ENCODE measurements around the gene NIBAN1.
"Not testable (repeated sequence)": the region's sequence is repeated elsewhere in the genome, so short reads cannot be mapped to it uniquely, and the experiment has no call there.

Gene NIBAN1

GRCh38 chr1:185010361-185010760 lies 36.1 kb upstream of the NIBAN1 start:
- no peak overlapping the region for H3K4me3 ChIP-seq (replicated peaks in 1 of 2; ENCODE audit: low read depth in 2 of 2, low read length in 2 of 2)
- DNase-seq (ENCODE audit: low read depth in 2 of 2) = no peak
- TF ChIP-seq CTCF (IDR thresholded peaks at IDR 0.05; ENCODE audit: low read depth, low read length) = no peak

GRCh38 chr1:185008838-185009237 lies 34.5 kb upstream of the NIBAN1 start:
- H3K4me3 ChIP-seq (replicated peaks in 1 of 2; ENCODE audit: low read depth in 2 of 2, low read length in 2 of 2) = no peak overlapping the region
- TF ChIP-seq CTCF (IDR thresholded peaks at IDR 0.05; ENCODE audit: low read depth, low read length) = no peak

GRCh38 chr1:185001312-185001880 lies 27.1 kb upstream of the NIBAN1 start:
- not testable (repeated sequence) for DNase-seq (ENCODE audit: low read depth in 2 of 2); H3K4me3 ChIP-seq (replicated peaks in 1 of 2; ENCODE audit: low read depth in 2 of 2, low read length in 2 of 2)

More at GRCh38 chr1:185008838-185009237, 34.5 kb upstream of the NIBAN1 start:
- DNase-seq (ENCODE audit: low read depth in 2 of 2) = no peak

- not testable (repeated sequence) for DNase-seq (ENCODE audit: low read depth in 2 of 2); H3K4me3 ChIP-seq (replicated peaks in 1 of 2; ENCODE audit: low read depth in 2 of 2, low read length in 2 of 2)
These were observed 25.7 kb upstream of the NIBAN1 start for GRCh38 chr1:184999974-185000373.

- DNase-seq (ENCODE audit: low read depth in 2 of 2) = no peak
- H3K4me3 ChIP-seq (replicated peaks in 1 of 2; ENCODE audit: low read depth in 2 of 2, low read length in 2 of 2) = no peak overlapping the region
- no peak for TF ChIP-seq CTCF (IDR thresholded peaks at IDR 0.05; ENCODE audit: low read depth, low read length)
These were observed 20.0 kb upstream of the NIBAN1 start for GRCh38 chr1:184994301-184994700.

- no peak for TF ChIP-seq CTCF (IDR thresholded peaks at IDR 0.05; ENCODE audit: low read depth, low read length)
- no peak overlapping the region for H3K4me3 ChIP-seq (replicated peaks in 1 of 2; ENCODE audit: low read depth in 2 of 2, low read length in 2 of 2)
- no peak for DNase-seq (ENCODE audit: low read depth in 2 of 2)
These were observed 18.0 kb upstream of the NIBAN1 start for GRCh38 chr1:184992271-184992670.

- no peak for TF ChIP-seq CTCF (IDR thresholded peaks at IDR 0.05; ENCODE audit: low read depth, low read length)
- no peak overlapping the region for H3K4me3 ChIP-seq (replicated peaks in 1 of 2; ENCODE audit: low read depth in 2 of 2, low read length in 2 of 2)
- no peak for DNase-seq (ENCODE audit: low read depth in 2 of 2)
These were observed 15.9 kb upstream of the NIBAN1 start for GRCh38 chr1:184990204-184990603.

GRCh38 chr1:184988506-184988905 lies 14.2 kb upstream of the NIBAN1 start:
- DNase-seq (ENCODE audit: low read depth in 2 of 2) = peak in 1 of 2 donors; percentile 24
- no peak overlapping the region for H3K4me3 ChIP-seq (replicated peaks in 1 of 2; ENCODE audit: low read depth in 2 of 2, low read length in 2 of 2)
- TF ChIP-seq CTCF (IDR thresholded peaks at IDR 0.05; ENCODE audit: low read depth, low read length) = no peak
